HCT116 (cell line): ENCODE data around the gene TAS1R2. TPM values are rescaled to one million over a fixed set of nuclear protein-coding genes. Genes with fewer than 3 reads are reported as not detected.

ENCODE experiments used
- ATAC-seq: fragments of 200-7000 bp; cut with Tn5 transposase; 2 replicates; pipeline ENCODE4 v1.9.1; 2020; ENCODE audit warnings: mild to moderate bottlenecking, moderate library complexity
- BruUV-seq: library from RNA; stranded (reverse); fragments of 400-500 nt; replicated peaks from 2 replicates; lab custom pipeline; 2021; lab: Mats Ljungman, UMichigan
- CTCF ChIA-PET: fragments of 300-600 bp; sonication (Branson Sonifier 250); formaldehyde crosslinking; loops from one replicate; lab custom pipeline; 2021; ENCODE audit warnings: antibody characterized with exemption; lab: Charles Lee
- POLR2A ChIA-PET: fragments of 300-600, 350-600 bp; sonication (Branson Sonifier 250); formaldehyde crosslinking; loops from one replicate; lab custom pipeline; 2021; ENCODE audit warnings: antibody characterized with exemption; lab: Charles Lee
- RAD21 ChIA-PET, 2 experiments: fragments of 300-600 bp; sonication (Branson Sonifier 250); formaldehyde crosslinking; loops; one replicate each; lab custom pipeline; 2023; ENCODE audit warnings: low total read pairs in 2 of 2; ENCODE audit not compliant: uncharacterized antibody in 2 of 2, unreplicated experiment in 2 of 2, low non-redundant PET in 1 of 2; lab: Charles Lee
- DNase-seq: peaks from one replicate; pipeline ENCODE4 v3.0.0-alpha.2; 2010; ENCODE audit warnings: low read depth, low spot score
- H2AFZ ChIP-seq: fragments of 200-600 bp; shearing (Covaris generic), sonication (generic); 2 replicates; pipeline ENCODE4 v1.6.1; 2017; ENCODE audit warnings: low read depth, mixed run types, mixed read lengths, antibody characterized with exemption, low read length; ENCODE audit not compliant: poor library complexity, severe bottlenecking
- H3K27ac ChIP-seq: 2 replicates; pipeline ENCODE4 v1.5.1; 2012; ENCODE audit warnings: low read depth, low read length
- H3K27me3 ChIP-seq: fragments of 200-600 bp; sonication (generic); 2 replicates; pipeline ENCODE4 v1.6.1; 2016; ENCODE audit warnings: mixed run types, low read length, mixed read lengths; ENCODE audit not compliant: insufficient read depth
- H3K36me3 ChIP-seq, 2 experiments: fragments of 200-500 bp in 1 of 2; fragments of 200-600 bp in 1 of 2; sonication (Bioruptor generic) in 1 of 2; sonication (generic) in 1 of 2; 2 replicates each; pipeline versions ENCODE4 v1.5.1 to v1.6.1; 2014 to 2016; ENCODE audit warnings: low read length in 2 of 2, inconsistent platforms in 1 of 2, mixed read lengths in 1 of 2, mixed run types in 1 of 2; ENCODE audit not compliant: insufficient read depth in 2 of 2, control insufficient read depth in 1 of 2
- H3K4me1 ChIP-seq, 2 experiments: fragments of 200-600 bp in 1 of 2; sonication (generic) in 1 of 2; 2 replicates each; pipeline versions ENCODE4 v1.5.1 to v1.6.1; 2012 to 2017; ENCODE audit warnings: low read length in 2 of 2, inconsistent platforms in 1 of 2, mild to moderate bottlenecking in 1 of 2, mixed read lengths in 1 of 2, mixed run types in 1 of 2, moderate library complexity in 1 of 2; ENCODE audit not compliant: insufficient read depth in 2 of 2, control insufficient read depth in 1 of 2
- H3K4me2 ChIP-seq: fragments of 200-600 bp; sonication (generic); 2 replicates; pipeline ENCODE4 v1.6.1; 2017; ENCODE audit warnings: mixed run types, low read length, mixed read lengths
- H3K4me3 ChIP-seq, 2 experiments: fragments of 200-600 bp in 1 of 2; sonication (generic) in 1 of 2; replicated peaks in 1 of 2; 2 replicates each; pipeline ENCODE4 v1.5.1; 2011 to 2016; ENCODE audit warnings: low read length in 2 of 2, control low read depth in 1 of 2, low read depth in 1 of 2, mild to moderate bottlenecking in 1 of 2, mixed read lengths in 1 of 2, mixed run types in 1 of 2
- H3K79me2 ChIP-seq: fragments of 200-600 bp; sonication (generic); 2 replicates; pipeline ENCODE4 v1.6.1; 2017; ENCODE audit warnings: mild to moderate bottlenecking, mixed run types, low read length, moderate library complexity, mixed read lengths; ENCODE audit not compliant: insufficient read depth
- H3K9ac ChIP-seq: fragments of 200-600 bp; sonication (generic); 2 replicates; pipeline ENCODE4 v1.6.1; 2016; ENCODE audit warnings: low read length, mixed read lengths
- H3K9me2 ChIP-seq: fragments of 200-600 bp; sonication (generic), shearing (Covaris generic); 2 replicates; pipeline ENCODE4 v1.6.1; 2017; ENCODE audit warnings: mixed run types, mild to moderate bottlenecking, moderate library complexity; ENCODE audit not compliant: insufficient read depth
- H3K9me3 ChIP-seq, 2 experiments: fragments of 200-500 bp in 1 of 2; fragments of 200-600 bp in 1 of 2; sonication (Bioruptor generic) in 1 of 2; sonication (generic) in 1 of 2; 2 replicates each; pipeline ENCODE4 v1.6.1; 2014 to 2017; ENCODE audit warnings: low read length in 2 of 2, mixed read lengths in 2 of 2, inconsistent platforms in 1 of 2, low read depth in 1 of 2, mild to moderate bottlenecking in 1 of 2, mixed run types in 1 of 2, moderate library complexity in 1 of 2; ENCODE audit not compliant: control insufficient read depth in 1 of 2, insufficient read depth in 1 of 2
- H4K20me1 ChIP-seq: fragments of 200-600 bp; sonication (generic), shearing (Covaris generic); 2 replicates; pipeline ENCODE4 v1.6.1; 2017; ENCODE audit warnings: mixed run types, mild to moderate bottlenecking, moderate library complexity; ENCODE audit not compliant: insufficient read depth
- CBX3 ChIP-seq: IDR thresholded peaks from 2 replicates; pipeline ENCODE4 v1.6.1; 2012; ENCODE audit warnings: low read depth
- CEBPB ChIP-seq: IDR thresholded peaks from 2 replicates; pipeline ENCODE4 v1.6.1; 2012; ENCODE audit warnings: low read depth
- EGR1 ChIP-seq: IDR thresholded peaks from 2 replicates; pipeline ENCODE4 v1.6.1; 2012; ENCODE audit warnings: low read depth
- JUND ChIP-seq: IDR thresholded peaks from 2 replicates; pipeline ENCODE4 v1.6.1; 2012
- MAX ChIP-seq: IDR thresholded peaks from 2 replicates; pipeline ENCODE4 v1.6.1; 2012
- POLR2A ChIP-seq: IDR thresholded peaks from 2 replicates; pipeline ENCODE4 v1.7.0; 2011; ENCODE audit warnings: borderline replicate concordance; ENCODE audit not compliant: insufficient read depth, insufficient read length; ENCODE audit errors: extremely low read depth
- POLR2AphosphoS5 ChIP-seq: IDR thresholded peaks from 2 replicates; pipeline ENCODE4 v1.6.1; 2011; ENCODE audit warnings: mild to moderate bottlenecking, low read depth, low read length, moderate library complexity
- RAD21 ChIP-seq: IDR thresholded peaks from 2 replicates; pipeline ENCODE4 v1.6.1; 2012; ENCODE audit warnings: low read depth, mild to moderate bottlenecking
- SP1 ChIP-seq: IDR thresholded peaks from 2 replicates; pipeline ENCODE4 v1.6.1; 2012; ENCODE audit warnings: low read depth
- TCF7L2 ChIP-seq: IDR thresholded peaks from 2 replicates; pipeline ENCODE4 v1.7.0; 2011; ENCODE audit warnings: borderline replicate concordance, inconsistent platforms; ENCODE audit not compliant: insufficient read depth, insufficient read length; ENCODE audit errors: extremely low read depth
- YY1 ChIP-seq: IDR thresholded peaks from 2 replicates; pipeline ENCODE4 v1.6.1; 2011; ENCODE audit warnings: low read length, low read depth, moderate library complexity, mild to moderate bottlenecking; ENCODE audit not compliant: insufficient replicate concordance; ENCODE audit errors: extremely low read depth
- ZFX ChIP-seq: fragments of 450-650 bp; IDR thresholded peaks from 2 replicates; pipeline ENCODE4 v1.6.1; 2017
- ZNF274 ChIP-seq: fragments of 200-500 bp; sonication (Bioruptor generic); IDR thresholded peaks from 2 replicates; pipeline ENCODE4 v1.6.1; 2014; ENCODE audit warnings: mild to moderate bottlenecking, low read depth, low read length, inconsistent platforms
- intact Hi-C: fragments of 100-400 bp; cut with micrococcal nuclease; formaldehyde crosslinking; loops from 2 replicates; pipeline ENCODE4 v1.10.0; 2022
- total RNA-seq: library from RNA; stranded (reverse); gene quantifications from one replicate; pipeline ENCODE4 v1.2.1, GENCODE V29; 2021; ENCODE audit not compliant: unreplicated experiment
- TF ChIP-seq, protein P1 (sequence below): IDR thresholded peaks from 2 replicates; pipeline ENCODE4 v1.6.1; 2012; ENCODE audit warnings: low read depth
- TF ChIP-seq, protein P2 (sequence below): IDR thresholded peaks from 2 replicates; pipeline ENCODE4 v1.6.1; 2011; ENCODE audit warnings: mild to moderate bottlenecking, low read length, moderate library complexity; ENCODE audit not compliant: insufficient replicate concordance; ENCODE audit errors: extremely low read depth

The TAS1R2 gene
- total RNA-seq, 1 experiment from 2014 or later = not detected

GRCh38 chr1:18795002-18795689, 64.3 kb downstream of the TAS1R2 start:
- CTCF ChIA-PET = interaction anchor here (1.1 kb wide), 1 partner anchor 198 kb away, joined by 7 read pairs; no protein-coding TSS in a partner anchor
- Histone ChIP-seq H3K27ac (no peak overlapping the region), H3K4me3 (no peak overlapping the region), H3K79me2 (no peaks in the 10 kb centered on the region), H3K27me3 (peaks cover 21% of the 10 kb centered on the region), H3K9me3 (no peaks in the 10 kb centered on the region), H3K4me1 (no peaks in the 10 kb centered on the region), H3K9ac (no peak overlapping the region), H3K36me3 (no peaks in the 10 kb centered on the region), H4K20me1 (no peaks in the 10 kb centered on the region), H3K9me2 (no peaks in the 10 kb centered on the region), H2AFZ (no peak overlapping the region), H3K4me2 (no peak overlapping the region)
- no TSS peak for BruUV-seq
- ATAC-seq (no peak), DNase-seq (no peak)
- POLR2A ChIA-PET = no interaction called here
- intact Hi-C loops = no loop called here
- RAD21 ChIA-PET = interaction anchor here in 1 of 2 experiments (1.0 kb wide), 1 partner anchor 197 kb away, joined by 3 read pairs; no protein-coding TSS in a partner anchor
- no peak for TF ChIP-seq CBX3
- no peak for TF ChIP-seq CEBPB
- no peak for TF ChIP-seq RAD21
- no peak for TF ChIP-seq EGR1
- no peak for TF ChIP-seq ZFX
- TF ChIP-seq, protein P1, sequence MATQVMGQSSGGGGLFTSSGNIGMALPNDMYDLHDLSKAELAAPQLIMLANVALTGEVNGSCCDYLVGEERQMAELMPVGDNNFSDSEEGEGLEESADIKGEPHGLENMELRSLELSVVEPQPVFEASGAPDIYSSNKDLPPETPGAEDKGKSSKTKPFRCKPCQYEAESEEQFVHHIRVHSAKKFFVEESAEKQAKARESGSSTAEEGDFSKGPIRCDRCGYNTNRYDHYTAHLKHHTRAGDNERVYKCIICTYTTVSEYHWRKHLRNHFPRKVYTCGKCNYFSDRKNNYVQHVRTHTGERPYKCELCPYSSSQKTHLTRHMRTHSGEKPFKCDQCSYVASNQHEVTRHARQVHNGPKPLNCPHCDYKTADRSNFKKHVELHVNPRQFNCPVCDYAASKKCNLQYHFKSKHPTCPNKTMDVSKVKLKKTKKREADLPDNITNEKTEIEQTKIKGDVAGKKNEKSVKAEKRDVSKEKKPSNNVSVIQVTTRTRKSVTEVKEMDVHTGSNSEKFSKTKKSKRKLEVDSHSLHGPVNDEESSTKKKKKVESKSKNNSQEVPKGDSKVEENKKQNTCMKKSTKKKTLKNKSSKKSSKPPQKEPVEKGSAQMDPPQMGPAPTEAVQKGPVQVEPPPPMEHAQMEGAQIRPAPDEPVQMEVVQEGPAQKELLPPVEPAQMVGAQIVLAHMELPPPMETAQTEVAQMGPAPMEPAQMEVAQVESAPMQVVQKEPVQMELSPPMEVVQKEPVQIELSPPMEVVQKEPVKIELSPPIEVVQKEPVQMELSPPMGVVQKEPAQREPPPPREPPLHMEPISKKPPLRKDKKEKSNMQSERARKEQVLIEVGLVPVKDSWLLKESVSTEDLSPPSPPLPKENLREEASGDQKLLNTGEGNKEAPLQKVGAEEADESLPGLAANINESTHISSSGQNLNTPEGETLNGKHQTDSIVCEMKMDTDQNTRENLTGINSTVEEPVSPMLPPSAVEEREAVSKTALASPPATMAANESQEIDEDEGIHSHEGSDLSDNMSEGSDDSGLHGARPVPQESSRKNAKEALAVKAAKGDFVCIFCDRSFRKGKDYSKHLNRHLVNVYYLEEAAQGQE = no peak
- no peak for TF ChIP-seq JUND
- TF ChIP-seq ZNF274 = no peak
- no peak for TF ChIP-seq SP1
- TF ChIP-seq, protein P2, sequence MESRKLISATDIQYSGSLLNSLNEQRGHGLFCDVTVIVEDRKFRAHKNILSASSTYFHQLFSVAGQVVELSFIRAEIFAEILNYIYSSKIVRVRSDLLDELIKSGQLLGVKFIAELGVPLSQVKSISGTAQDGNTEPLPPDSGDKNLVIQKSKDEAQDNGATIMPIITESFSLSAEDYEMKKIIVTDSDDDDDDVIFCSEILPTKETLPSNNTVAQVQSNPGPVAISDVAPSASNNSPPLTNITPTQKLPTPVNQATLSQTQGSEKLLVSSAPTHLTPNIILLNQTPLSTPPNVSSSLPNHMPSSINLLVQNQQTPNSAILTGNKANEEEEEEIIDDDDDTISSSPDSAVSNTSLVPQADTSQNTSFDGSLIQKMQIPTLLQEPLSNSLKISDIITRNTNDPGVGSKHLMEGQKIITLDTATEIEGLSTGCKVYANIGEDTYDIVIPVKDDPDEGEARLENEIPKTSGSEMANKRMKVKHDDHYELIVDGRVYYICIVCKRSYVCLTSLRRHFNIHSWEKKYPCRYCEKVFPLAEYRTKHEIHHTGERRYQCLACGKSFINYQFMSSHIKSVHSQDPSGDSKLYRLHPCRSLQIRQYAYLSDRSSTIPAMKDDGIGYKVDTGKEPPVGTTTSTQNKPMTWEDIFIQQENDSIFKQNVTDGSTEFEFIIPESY = no peak
- TF ChIP-seq YY1 = no peak
- no peak for TF ChIP-seq TCF7L2
- no peak for TF ChIP-seq POLR2A
- no peak for TF ChIP-seq POLR2AphosphoS5
- no peak for TF ChIP-seq MAX
